NCI-H1048 (cell line): ENCODE data around the gene ANAPC4.
"Not testable (repeated sequence)": the region's sequence is repeated elsewhere in the genome, so short reads cannot be mapped to it uniquely, and the experiment has no call there.

Experiments used
- DNase-seq: peaks from one replicate; lab custom pipeline; 2025; lab: John Stamatoyannopoulos, UW

Gene ANAPC4

GRCh38 chr4:25376754-25377571 lies at the start of gene ANAPC4:
Gene ANAPC4 (plus strand): TSS chr4:25377263. CDS start chr4:25377428, 165 bp downstream.
- peak; percentile 82 for DNase-seq

GRCh38 chr4:25328463-25328862 lies 48.6 kb upstream of the ANAPC4 start:
- not testable (repeated sequence) for DNase-seq

GRCh38 chr4:25330335-25330734 lies 46.7 kb upstream of the ANAPC4 start:
- no peak for DNase-seq

GRCh38 chr4:25330905-25331808 lies 45.9 kb upstream of the ANAPC4 start:
- no peak for DNase-seq

- no peak for DNase-seq
Measured at GRCh38 chr4:25343671-25344070, 33.4 kb upstream of the ANAPC4 start.

- no peak for DNase-seq
Measured at GRCh38 chr4:25345744-25346143, 31.3 kb upstream of the ANAPC4 start.

- DNase-seq: no peak
Measured at GRCh38 chr4:25346913-25347312, 30.1 kb upstream of the ANAPC4 start.

- DNase-seq: no peak
Measured at GRCh38 chr4:25347473-25347872, 29.6 kb upstream of the ANAPC4 start.

GRCh38 chr4:25347971-25348370 lies 29.1 kb upstream of the ANAPC4 start:
- no peak for DNase-seq

- no peak for DNase-seq
Measured at GRCh38 chr4:25350561-25350960, 26.5 kb upstream of the ANAPC4 start.

- no peak for DNase-seq
Measured at GRCh38 chr4:25351777-25352416, 25.2 kb upstream of the ANAPC4 start.

- no peak for DNase-seq
Measured at GRCh38 chr4:25356068-25356467, 21.0 kb upstream of the ANAPC4 start.

GRCh38 chr4:25358515-25359275 lies 18.4 kb upstream of the ANAPC4 start:
- DNase-seq: no peak

- DNase-seq: no peak
Measured at GRCh38 chr4:25361253-25361652, 15.8 kb upstream of the ANAPC4 start.

- DNase-seq: no peak
Measured at GRCh38 chr4:25367004-25367621, 9.9 kb upstream of the ANAPC4 start.

GRCh38 chr4:25367877-25368276 lies 9.2 kb upstream of the ANAPC4 start:
- DNase-seq: no peak

GRCh38 chr4:25368315-25368714 lies 8.7 kb upstream of the ANAPC4 start:
- DNase-seq: no peak

GRCh38 chr4:25370242-25370641 lies 6.8 kb upstream of the ANAPC4 start:
- no peak for DNase-seq

- not testable (repeated sequence) for DNase-seq
Measured at GRCh38 chr4:25372549-25372948, 4.5 kb upstream of the ANAPC4 start.

GRCh38 chr4:25377572-25378436 lies 741 bp downstream of the ANAPC4 start:
- DNase-seq: no peak
